Sciatic nerve (tissue), 2 donors: ENCODE results near the gene NPAS2. TPM values are rescaled to one million over a fixed set of nuclear protein-coding genes. Genes with fewer than 3 reads are reported as not detected.

Source experiments
- ATAC-seq: fragments of 200-7000 bp; cut with Tn5 transposase; one replicate; pipeline ENCODE4 v1.9.1; 2020; ENCODE audit warnings: mild to moderate bottlenecking, moderate library complexity
- DNase-seq: peaks from one replicate; pipeline ENCODE4 v3.0.0-alpha.2; 2020; ENCODE audit warnings: low spot score
- intact Hi-C: fragments of 100-400 bp; cut with DNase I; formaldehyde crosslinking; loops from one replicate; pipeline ENCODE4 v1.14.2; 2022
- total RNA-seq: library from RNA; stranded (reverse); fragmentation: NEBNext Ultra II Directional; extraction: Animal tissue kit (Norgen Biotek cat#: 25700); gene quantifications from one replicate; pipeline ENCODE4 v1.2.1, GENCODE V29; 2021
- donor health status: DM: no; HTN: no; CAD: no.
- donor health status: DM: no; HTN: no; CAD: no.

Gene NPAS2
- total RNA-seq, 1 donor from 2014 or later = 17.5 TPM

DNA sequence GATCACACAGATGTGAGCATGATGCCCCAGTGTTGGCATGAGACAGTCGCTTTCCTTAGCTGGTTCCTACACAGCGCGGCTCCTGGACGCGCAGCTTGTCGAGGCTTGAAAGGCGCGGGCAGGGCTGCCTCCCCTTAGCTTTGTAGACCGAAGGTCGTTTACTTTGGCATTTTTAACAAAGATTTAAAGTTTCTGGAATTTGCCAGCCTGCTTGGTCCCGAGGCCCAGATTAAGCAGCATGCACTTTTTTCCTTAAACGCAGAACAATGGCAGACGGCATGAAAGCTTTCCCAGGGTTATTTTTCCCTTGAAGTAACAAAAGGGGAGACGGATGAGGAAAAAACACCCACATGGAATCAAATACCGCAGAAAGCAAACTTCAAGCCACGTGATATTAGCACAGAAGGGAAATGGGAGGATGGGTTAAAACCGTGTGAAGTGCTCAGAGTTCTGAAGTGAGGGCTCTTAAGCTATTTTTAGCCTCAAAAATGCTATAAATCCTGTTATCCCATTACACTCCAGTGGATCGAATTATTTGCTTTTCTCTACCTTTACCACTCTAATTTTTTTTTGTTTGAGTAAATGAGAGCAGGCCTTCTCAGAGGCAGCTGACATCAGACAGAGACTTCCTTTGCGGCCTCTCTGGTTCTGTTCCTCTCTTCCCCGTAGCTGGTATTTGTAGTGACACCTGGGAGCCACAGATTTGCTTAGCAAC, 55.7 kb downstream of the NPAS2 start:
- intact Hi-C loops = no loop called here
- DNase-seq = no peak
- ATAC-seq = peak; percentile 46

DNA sequence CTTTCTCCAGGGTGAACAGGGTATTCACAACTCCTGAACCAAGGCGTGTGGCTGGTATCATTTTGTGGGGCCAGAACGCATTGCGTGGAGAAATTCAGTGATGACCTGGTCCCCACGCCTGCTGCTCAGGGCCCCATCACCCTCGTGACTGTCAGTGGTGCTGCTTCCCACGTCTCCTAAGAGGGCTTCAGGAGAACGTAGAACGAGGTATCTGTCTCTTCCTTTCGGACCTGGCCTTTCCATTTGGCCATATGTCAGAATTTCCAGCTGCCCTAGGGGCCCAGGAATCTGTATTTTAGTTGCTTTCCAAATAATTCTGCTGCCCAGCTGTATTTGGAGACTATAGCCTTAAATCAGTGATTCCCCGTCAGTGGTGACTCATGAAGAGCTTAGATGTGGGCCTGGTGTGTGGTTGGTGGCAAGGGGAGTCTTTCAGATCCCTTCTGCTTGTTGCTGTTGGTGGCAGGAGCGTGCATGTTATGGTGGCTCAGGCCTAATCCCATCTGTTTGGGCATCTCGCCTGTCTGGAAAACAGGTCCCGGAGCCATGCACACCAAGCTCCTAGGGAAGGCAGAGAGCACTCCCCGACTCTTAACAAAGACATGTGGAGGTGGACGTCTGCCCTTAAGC, 56.4 kb downstream of the NPAS2 start:
- no peak for DNase-seq
- intact Hi-C loops = no loop called here
- no peak for ATAC-seq

DNA sequence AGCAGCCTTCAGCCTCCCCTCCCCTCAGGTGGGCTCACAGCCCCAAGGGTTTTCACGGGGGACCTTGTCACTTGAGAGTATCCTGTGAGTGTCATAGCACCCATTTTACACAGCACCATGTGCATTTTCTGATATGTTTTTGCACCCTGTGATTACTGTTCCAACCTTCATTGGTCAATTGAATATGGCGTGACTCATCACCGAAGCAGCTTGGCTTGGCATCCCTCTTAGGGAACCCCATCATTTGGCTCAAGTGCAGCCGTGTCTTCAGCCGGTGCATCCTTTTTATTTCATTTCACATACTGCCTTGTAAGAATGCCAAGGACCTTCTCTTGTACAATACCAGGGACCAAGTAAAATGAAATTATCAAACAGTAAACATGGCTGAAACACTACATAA, 57.6 kb downstream of the NPAS2 start:
- intact Hi-C loops = no loop called here
- DNase-seq = no peak
- ATAC-seq = no peak

GRCh38 chr2:100878000-100878791, 58.3 kb downstream of the NPAS2 start:
- ATAC-seq (peak; percentile 72), DNase-seq (no peak)
- intact Hi-C loops = no loop called here

DNA sequence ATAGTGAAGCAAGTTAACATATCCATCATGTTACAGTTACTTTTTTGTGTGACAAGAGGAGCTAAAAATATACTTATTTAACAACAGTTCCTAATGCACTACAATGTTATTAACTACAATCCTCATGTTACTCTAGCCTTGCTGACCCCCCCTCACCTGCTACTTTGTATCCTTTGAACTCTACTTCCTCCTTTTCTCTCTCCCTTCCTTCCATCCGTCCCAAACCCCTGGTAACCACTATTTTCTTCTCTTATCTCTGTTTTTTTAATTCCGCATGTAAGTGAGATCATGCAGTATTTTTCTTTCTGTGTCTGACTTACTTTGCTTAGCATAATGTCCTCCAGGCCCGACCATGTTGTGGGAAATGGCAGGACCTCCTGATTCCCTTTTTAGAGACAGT, 59.4 kb downstream of the NPAS2 start:
- ATAC-seq (no peak), DNase-seq (no peak)
- intact Hi-C loops = no loop called here

DNA sequence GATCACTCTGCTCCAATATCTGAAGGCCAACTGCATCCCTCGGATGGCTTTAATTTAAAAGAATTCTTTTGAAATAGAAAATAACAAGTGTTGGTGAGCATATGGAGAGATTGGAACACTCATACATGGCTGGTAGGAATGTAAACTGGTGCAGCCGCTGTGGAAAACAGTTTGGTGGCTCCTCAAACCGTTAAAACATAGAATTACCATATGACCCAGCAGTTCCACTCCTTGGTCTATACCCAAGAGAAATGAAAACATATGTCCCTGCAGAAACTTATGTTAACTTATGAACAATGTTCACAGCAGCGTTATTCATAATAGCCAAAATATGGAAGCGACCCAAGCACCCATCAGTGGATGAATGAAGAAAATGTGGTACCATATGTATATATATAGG, 60.1 kb downstream of the NPAS2 start:
- ATAC-seq (no peak), DNase-seq (no peak)
- intact Hi-C loops = no loop called here

DNA sequence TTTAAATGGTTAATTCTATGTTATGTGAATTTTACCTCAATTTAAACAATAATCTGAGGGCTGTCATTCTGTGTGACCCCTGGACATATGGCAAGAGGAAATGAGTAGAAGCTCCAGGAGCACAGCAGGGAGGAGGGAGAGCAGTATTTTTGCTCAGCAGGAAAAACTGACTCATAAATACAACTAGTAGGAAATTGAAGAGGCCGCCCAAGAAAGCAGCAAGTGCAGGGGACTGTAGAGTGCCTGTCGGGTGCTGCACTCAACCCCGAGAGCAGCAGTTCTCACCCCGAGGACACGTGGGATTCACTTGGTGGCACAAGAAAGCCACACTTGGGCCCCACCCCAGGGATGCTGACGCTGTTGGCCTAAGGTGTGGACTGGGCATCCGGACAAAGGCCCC, 60.8 kb downstream of the NPAS2 start:
- ATAC-seq (no peak), DNase-seq (no peak)
- intact Hi-C loops = no loop called here

GRCh38 chr2:100882645-100883613, 63.0 kb downstream of the NPAS2 start:
- ATAC-seq (peak; percentile 39), DNase-seq (no peak)
- intact Hi-C loops = no loop called here

- DNase-seq (no peak), ATAC-seq (no peak)
- intact Hi-C loops = no loop called here
Observed at GRCh38 chr2:100884145-100884621, 64.2 kb downstream of the NPAS2 start.

- intact Hi-C loops = no loop called here
- no peak for DNase-seq
- no peak for ATAC-seq
Observed at GRCh38 chr2:100886085-100886484, 66.1 kb downstream of the NPAS2 start.

DNA sequence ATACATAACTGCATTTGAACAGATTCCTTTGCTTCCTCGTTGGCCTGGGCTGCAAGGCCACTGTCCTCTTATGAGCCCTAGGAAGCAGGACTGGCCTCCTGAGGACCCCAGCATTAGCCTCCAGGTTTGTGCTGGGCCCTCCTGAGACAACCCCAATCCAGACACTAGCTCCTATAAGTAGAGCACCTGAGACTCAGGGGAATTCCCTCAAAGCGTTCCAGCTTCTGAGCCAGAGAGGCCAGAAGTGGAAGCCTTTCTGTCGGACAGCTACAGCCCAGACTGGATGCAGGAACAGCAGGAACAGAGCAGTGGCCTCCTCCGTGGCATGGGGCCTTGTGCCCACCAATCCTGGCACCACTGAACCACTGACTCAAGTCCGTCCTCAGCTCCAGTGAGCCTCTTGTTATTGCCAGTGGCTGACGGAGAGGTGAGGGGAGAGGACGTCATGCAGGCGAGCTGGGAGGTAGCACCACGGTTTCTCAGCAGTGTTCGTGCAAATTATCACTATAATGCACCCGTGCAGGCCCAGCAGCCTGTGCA, 67.2 kb downstream of the NPAS2 start:
- DNase-seq (no peak), ATAC-seq (no peak)
- intact Hi-C loops = no loop called here

DNA sequence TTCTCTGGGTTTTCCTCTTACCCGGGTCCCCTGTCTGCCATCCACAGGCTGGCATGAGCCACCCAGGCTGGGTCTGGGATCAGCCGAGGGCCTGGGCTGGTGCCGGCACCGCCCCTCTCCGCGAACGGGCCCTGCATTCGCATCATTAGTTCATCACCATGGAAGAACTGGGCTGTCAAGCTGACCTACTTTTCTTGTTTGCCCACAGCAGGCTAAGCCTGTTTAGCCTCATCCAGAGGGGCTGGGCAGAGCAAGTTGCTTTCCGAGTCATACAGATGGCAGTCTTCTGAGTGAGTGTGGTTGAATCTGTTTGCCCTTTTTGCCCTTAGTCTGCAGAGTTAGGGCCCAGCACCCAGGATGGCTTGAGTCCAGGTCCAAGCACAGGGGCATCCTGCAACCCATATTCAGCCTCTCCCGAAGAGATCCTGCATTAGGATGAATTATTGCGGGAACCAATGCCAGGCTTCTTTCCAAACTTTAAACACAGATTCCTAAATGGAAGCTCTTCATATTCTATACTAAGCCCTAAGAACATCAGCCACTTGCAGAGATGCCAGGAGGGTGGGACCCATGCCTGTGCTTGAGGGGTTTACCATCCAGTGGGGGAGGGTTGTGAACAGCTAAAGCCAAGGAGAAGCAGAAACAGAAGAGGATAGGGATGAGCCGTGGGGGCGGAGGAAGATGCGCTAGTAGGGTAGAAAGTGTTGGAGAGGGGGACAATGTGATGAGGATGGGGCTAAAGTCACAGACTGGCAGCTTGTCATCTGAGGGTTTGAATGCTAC, 68.0 kb downstream of the NPAS2 start:
- no peak for DNase-seq
- no peak for ATAC-seq
- intact Hi-C loops = no loop called here

GRCh38 chr2:100888601-100889000, 68.7 kb downstream of the NPAS2 start:
- intact Hi-C loops = no loop called here

DNA sequence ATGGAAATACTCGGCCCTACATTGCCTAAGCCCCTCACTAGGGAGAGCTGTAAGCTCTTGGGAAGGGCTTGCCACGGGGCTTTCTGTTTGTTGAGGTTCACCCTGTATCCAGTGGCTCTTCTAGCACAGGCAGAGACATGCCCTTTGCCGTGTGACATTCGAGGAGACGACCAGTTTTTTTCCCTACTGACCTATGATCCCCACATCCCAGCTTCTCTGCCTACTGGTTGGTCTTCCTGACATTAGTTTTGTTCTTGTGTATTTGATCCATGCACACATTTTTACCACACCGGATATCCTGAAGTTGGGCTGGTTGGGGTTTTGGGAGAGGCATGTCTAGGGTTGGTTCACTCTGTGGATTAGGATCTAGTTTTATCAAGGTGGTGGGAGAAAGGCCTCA, 69.3 kb downstream of the NPAS2 start:
- ATAC-seq (no peak), DNase-seq (no peak)
- intact Hi-C loops = no loop called here

More at GRCh38 chr2:100888601-100889000, 68.7 kb downstream of the NPAS2 start:
- no peak for ATAC-seq
- no peak for DNase-seq

DNA sequence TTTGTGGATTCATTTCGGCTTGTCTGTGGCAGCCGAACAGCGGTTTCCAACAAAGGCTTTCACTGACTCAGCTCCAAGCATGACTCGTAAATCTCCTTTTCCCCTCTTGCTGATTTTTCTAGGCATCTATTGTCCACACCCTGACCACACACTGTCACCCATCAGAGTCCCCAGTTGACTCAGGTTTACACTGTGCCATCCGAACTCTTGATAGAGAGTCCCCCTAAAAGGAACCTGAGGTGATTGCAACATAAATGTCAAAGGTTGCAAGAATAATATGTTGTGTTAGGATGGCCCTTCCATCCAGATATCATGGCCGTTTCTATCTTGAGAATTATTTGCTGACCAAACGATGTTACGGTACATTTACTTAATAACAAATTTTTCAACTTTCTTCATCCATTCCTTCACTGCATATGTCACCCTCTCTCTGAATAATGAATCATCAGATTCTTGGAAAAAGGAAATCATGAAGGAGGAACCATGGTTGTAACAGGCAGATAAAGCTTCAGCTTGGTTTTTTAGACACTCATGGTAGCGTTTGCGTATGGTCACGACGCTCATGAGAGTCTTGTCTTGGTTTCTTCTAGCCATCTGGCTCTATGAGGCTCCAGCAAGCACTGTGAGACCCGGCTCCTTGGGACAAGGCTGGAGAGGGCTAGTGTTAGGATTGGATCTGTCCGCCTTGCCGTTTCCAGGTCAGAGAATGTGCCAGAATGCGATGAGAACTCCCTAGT, 72.1 kb downstream of the NPAS2 start:
- peak; percentile 70 for ATAC-seq
- intact Hi-C loops = no loop called here
- no peak for DNase-seq

DNA sequence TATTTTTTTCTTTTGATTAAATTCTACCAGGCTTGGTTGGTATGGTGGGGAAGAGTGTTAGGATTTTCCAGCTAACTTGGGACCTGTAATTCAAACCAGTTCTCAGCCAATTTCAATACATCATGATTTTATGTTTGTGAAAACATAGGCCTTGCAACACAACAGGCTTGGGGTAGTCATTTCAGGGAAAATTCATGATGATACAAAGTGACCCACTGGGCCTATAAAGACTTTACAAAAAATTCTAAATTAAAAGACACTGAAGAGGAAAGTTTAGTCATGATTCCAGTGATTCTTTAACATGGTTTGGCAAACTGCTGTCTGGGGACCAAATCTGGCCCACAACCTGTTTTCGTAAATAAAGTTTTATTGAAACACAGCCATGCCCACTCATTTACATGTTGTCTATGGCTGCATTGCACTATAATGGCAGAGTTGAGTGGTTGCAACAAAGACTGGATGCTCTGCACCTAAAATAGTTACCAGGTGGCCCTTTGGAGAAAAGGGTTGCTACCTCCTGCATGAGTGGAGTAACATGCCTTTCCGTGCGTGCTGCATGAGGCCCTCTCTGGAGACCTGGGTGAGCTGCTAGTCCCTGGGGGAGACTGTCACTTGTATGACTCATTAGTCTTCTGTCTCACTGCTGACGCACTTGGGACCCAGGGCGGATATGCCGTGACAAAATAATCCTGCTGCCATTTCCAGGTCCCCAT, 73.6 kb downstream of the NPAS2 start:
- ATAC-seq (peak; percentile 62), DNase-seq (no peak)
- intact Hi-C loops = no loop called here
